ENCODE measurements around the gene ANKS1B.

GRCh38 chr12:98823012-98823411 is 1161.7 kb downstream of the ANKS1B start:
- TF ChIP-seq, protein P1, sequence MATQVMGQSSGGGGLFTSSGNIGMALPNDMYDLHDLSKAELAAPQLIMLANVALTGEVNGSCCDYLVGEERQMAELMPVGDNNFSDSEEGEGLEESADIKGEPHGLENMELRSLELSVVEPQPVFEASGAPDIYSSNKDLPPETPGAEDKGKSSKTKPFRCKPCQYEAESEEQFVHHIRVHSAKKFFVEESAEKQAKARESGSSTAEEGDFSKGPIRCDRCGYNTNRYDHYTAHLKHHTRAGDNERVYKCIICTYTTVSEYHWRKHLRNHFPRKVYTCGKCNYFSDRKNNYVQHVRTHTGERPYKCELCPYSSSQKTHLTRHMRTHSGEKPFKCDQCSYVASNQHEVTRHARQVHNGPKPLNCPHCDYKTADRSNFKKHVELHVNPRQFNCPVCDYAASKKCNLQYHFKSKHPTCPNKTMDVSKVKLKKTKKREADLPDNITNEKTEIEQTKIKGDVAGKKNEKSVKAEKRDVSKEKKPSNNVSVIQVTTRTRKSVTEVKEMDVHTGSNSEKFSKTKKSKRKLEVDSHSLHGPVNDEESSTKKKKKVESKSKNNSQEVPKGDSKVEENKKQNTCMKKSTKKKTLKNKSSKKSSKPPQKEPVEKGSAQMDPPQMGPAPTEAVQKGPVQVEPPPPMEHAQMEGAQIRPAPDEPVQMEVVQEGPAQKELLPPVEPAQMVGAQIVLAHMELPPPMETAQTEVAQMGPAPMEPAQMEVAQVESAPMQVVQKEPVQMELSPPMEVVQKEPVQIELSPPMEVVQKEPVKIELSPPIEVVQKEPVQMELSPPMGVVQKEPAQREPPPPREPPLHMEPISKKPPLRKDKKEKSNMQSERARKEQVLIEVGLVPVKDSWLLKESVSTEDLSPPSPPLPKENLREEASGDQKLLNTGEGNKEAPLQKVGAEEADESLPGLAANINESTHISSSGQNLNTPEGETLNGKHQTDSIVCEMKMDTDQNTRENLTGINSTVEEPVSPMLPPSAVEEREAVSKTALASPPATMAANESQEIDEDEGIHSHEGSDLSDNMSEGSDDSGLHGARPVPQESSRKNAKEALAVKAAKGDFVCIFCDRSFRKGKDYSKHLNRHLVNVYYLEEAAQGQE (IDR thresholded peaks at IDR 0.05; ENCODE audit: insufficient read depth in 1 of 2, low read depth in 2 of 2, low read length in 1 of 2), result no peak
- TF ChIP-seq, protein P2, sequence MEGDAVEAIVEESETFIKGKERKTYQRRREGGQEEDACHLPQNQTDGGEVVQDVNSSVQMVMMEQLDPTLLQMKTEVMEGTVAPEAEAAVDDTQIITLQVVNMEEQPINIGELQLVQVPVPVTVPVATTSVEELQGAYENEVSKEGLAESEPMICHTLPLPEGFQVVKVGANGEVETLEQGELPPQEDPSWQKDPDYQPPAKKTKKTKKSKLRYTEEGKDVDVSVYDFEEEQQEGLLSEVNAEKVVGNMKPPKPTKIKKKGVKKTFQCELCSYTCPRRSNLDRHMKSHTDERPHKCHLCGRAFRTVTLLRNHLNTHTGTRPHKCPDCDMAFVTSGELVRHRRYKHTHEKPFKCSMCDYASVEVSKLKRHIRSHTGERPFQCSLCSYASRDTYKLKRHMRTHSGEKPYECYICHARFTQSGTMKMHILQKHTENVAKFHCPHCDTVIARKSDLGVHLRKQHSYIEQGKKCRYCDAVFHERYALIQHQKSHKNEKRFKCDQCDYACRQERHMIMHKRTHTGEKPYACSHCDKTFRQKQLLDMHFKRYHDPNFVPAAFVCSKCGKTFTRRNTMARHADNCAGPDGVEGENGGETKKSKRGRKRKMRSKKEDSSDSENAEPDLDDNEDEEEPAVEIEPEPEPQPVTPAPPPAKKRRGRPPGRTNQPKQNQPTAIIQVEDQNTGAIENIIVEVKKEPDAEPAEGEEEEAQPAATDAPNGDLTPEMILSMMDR (IDR thresholded peaks at IDR 0.05), result no peak
